HEK293 (cell line): ENCODE data around the gene ZNF140.

Experiments
- ZNF239 ChIP-seq: fragments of 450-650 bp; formaldehyde crosslinking; IDR thresholded peaks from 2 replicates; pipeline ENCODE4 v1.5.1; 2016; ENCODE audit warnings: missing biosample characterization, missing genetic modification characterization
- TF ChIP-seq, protein P1 (sequence below): fragments of 450-650 bp; formaldehyde crosslinking; IDR thresholded peaks from 2 replicates; pipeline ENCODE4 v1.5.1; 2016; ENCODE audit warnings: missing biosample characterization, missing genetic modification characterization

DNA sequence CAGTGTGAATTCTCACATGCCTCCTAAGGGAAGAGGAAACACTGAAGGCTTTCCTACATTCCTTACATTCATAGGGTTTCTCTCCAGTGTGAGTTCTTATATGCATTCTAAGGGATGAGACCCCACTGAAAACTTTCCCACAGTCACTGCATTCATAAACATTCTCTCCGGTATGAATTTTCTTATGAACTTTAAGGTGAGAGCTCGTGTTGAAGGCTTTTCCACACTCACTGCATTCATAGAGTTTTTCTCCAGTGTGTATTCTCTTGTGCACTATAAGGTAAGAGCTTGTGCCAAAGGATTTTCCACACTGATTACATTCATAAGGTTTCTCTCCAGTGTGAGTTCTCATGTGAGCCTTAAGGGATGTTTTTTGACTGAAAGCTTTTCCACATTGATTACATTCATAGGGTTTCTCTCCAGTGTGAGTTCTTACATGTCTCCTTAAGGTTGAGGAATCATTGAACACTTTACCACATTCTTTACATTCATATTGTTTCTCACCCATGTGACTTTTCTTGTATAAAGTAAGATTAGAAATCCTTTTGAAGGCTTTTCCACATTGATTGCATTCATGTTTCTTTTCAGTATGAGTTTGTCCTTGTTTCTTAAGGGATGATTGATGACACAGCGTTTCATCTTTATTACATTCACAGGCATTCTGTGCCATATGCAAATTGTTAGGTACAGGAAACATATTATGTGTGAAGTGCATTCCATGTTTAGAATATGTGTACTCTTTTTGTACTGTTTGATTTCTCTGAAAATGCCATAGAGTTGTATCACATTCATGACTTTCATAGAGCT, 39.9 kb downstream of the ZNF140 start:
- TF ChIP-seq, protein P1, sequence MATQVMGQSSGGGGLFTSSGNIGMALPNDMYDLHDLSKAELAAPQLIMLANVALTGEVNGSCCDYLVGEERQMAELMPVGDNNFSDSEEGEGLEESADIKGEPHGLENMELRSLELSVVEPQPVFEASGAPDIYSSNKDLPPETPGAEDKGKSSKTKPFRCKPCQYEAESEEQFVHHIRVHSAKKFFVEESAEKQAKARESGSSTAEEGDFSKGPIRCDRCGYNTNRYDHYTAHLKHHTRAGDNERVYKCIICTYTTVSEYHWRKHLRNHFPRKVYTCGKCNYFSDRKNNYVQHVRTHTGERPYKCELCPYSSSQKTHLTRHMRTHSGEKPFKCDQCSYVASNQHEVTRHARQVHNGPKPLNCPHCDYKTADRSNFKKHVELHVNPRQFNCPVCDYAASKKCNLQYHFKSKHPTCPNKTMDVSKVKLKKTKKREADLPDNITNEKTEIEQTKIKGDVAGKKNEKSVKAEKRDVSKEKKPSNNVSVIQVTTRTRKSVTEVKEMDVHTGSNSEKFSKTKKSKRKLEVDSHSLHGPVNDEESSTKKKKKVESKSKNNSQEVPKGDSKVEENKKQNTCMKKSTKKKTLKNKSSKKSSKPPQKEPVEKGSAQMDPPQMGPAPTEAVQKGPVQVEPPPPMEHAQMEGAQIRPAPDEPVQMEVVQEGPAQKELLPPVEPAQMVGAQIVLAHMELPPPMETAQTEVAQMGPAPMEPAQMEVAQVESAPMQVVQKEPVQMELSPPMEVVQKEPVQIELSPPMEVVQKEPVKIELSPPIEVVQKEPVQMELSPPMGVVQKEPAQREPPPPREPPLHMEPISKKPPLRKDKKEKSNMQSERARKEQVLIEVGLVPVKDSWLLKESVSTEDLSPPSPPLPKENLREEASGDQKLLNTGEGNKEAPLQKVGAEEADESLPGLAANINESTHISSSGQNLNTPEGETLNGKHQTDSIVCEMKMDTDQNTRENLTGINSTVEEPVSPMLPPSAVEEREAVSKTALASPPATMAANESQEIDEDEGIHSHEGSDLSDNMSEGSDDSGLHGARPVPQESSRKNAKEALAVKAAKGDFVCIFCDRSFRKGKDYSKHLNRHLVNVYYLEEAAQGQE (tag by site-specific recombination) = no peak
- TF ChIP-seq ZNF239 (tag by site-specific recombination) = no peak
